Measurements from ENCODE around the gene PRF1. TPM values are rescaled to one million over a fixed set of nuclear protein-coding genes. Genes with fewer than 3 reads are reported as not detected.

Gene PRF1
- total and polyA plus RNA-seq, 2 of the 13 experiments (the other 11 are each of a cell fraction or from before 2014, with no cell fraction given): 1.00 to 1.4 TPM

DNA sequence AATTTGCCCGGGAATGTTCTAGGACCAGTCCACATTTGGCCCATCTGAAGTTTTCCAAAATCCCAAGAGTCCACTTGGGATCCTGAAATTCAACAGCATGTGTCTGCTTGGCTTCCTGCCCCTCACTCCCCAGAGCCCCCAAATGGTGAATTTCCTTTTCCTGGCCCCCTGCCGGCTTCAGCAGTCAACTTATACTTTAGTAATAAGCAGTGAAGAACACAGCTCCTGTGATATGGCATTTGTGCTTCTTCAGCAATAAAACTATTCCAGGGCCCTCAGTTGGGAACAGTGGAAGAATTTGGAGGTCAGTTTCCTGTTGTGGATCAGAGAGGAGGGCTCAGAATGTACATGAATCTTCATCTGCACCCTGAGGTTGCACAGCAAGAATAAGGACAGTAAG is 51.1 kb downstream of the PRF1 start:
- POLR2A ChIA-PET: no interaction called here
- intact Hi-C loops (cut with micrococcal nuclease; ENCODE audit: unreplicated experiment): loop anchor here (2.0 to 10.0 kb wide), 2 partner anchors 123 to 329 kb away; partner anchors contain the start of gene ADAMTS14
- TF ChIP-seq ZSCAN29 (CRISPR knock-in tag; conservative IDR thresholded peaks at IDR 0.05): no peak
- TF ChIP-seq MAFK (conservative IDR thresholded peaks at IDR 0.05 in 1 of 2, IDR thresholded peaks at IDR 0.05 in 1 of 2; ENCODE audit: low read length in 2 of 2): peak; percentile 23 to 45; a peak in 2 of 4 replicates
- Histone ChIP-seq H3K79me2 (ENCODE audit: insufficient read depth, low read length) (no peaks in the 10 kb centered on the region), H3K27me3 (ENCODE audit: control insufficient read depth in 1 of 2, insufficient read depth in 2 of 2, low read length in 2 of 2) (peaks cover 1 to 4% of the 10 kb centered on the region in 2 experiments; a peak in 2 of 5 replicates), H3K4me1 (ENCODE audit: insufficient read depth, low read length) (0 out of 2 replicates have a peak, but pooled peaks cover 16% of the 10 kb centered on the region), H3K4me2 (ENCODE audit: low read depth, low read length) (no peak overlapping the region), H3K36me3 (replicated peaks in 1 of 2; ENCODE audit: control insufficient read depth in 1 of 2, insufficient read depth in 2 of 2, low read length in 2 of 2) (no peaks in the 10 kb centered on the region), H3K4me3 (replicated peaks in 1 of 3; ENCODE audit: insufficient read depth in 1 of 3, low read depth in 2 of 3, low read length in 3 of 3) (no peak overlapping the region), H3K9me3 (ENCODE audit: low read length) (no peaks in the 10 kb centered on the region), H2AFZ (ENCODE audit: low read length) (no peak overlapping the region), H4K20me1 (ENCODE audit: insufficient read depth, low read length) (no peaks in the 10 kb centered on the region), H3K9ac (ENCODE audit: insufficient read depth, low read depth, low read length) (no peak overlapping the region), H3K27ac (ENCODE audit: extremely low read length, insufficient read depth, low read length) (no peak overlapping the region)
- CTCF ChIA-PET (ENCODE audit: low intra/inter-chr PET ratio, low total read pairs): interaction anchor here (2.6 kb wide), 1 partner anchor 207 kb away, joined by 27 read pairs; no protein-coding TSS in a partner anchor
- no peak for ATAC-seq
- FAIRE-seq: no peak
- in situ Hi-C loops (cut with HindIII; ENCODE audit: extremely low pct_ligation_motif_present, low pct_unique_long_range_greater_than_20kb): loop anchor here (10.0 kb wide), 1 partner anchor 333 kb away; the partner anchor contains the start of gene PCBD1
- no TSS peak for BruUV-seq (replicated peaks)
- WGBS (ENCODE audit: low lambda C conversion rate): 14% methylated on average over 1 of the region's 2 CpGs
- DNase-seq (ENCODE audit: low spot score): no peak

DNA sequence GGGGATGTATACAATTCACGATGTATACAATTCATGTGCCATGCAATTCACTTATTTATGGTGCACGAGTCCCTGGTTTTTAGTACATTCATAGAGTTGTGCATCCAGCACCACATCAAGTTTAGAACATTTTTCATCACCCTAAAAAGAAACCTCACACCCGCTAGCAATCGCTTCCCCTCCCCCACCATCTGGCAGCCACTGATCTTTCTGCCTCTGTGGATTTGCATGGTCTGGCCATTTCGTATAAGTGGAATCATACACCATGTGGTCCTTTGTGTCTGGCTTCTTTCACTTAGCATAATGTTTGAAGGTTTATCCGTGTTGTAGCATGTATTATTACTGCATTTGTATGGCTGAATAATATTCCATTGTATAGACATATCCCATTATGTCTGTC is 52.1 kb downstream of the PRF1 start:
- H3K4me3 ChIP-seq (replicated peaks in 1 of 3; ENCODE audit: insufficient read depth in 1 of 3, low read depth in 2 of 3, low read length in 3 of 3): no peak overlapping the region
- in situ Hi-C loops (cut with HindIII; ENCODE audit: extremely low pct_ligation_motif_present, low pct_unique_long_range_greater_than_20kb): loop anchor here (10.0 kb wide), 1 partner anchor 334 kb away; the partner anchor contains the start of gene PCBD1
- intact Hi-C loops (cut with micrococcal nuclease; ENCODE audit: unreplicated experiment): loop anchor here (1.0 to 10.0 kb wide), 3 partner anchors 124 to 330 kb away; partner anchors contain the start of gene ADAMTS14
- H3K9me3 ChIP-seq (ENCODE audit: low read length): no peaks in the 10 kb centered on the region
- H3K4me1 ChIP-seq (ENCODE audit: insufficient read depth, low read length): peaks cover 16% of the 10 kb centered on the region; the same call in 1 of the 2 replicates
- WGBS (ENCODE audit: low lambda C conversion rate): 54% methylated on average over 6 of the region's 6 CpGs
- ATAC-seq (no peak), FAIRE-seq (no peak), DNase-seq (ENCODE audit: low spot score) (no peak)
- ChIA-PET POLR2A (no interaction called here), CTCF (ENCODE audit: low intra/inter-chr PET ratio, low total read pairs) (interaction anchor here (2.4 to 2.6 kb wide), 2 partner anchors 208 to 330 kb away, joined by 15 to 27 read pairs; no protein-coding TSS in a partner anchor)
- H2AFZ ChIP-seq (ENCODE audit: low read length): no peak overlapping the region
- no TSS peak for BruUV-seq (replicated peaks)
- H3K27ac ChIP-seq (ENCODE audit: extremely low read length, insufficient read depth, low read length): no peak overlapping the region
- H3K79me2 ChIP-seq (ENCODE audit: insufficient read depth, low read length): no peaks in the 10 kb centered on the region
- H3K36me3 ChIP-seq (replicated peaks in 1 of 2; ENCODE audit: control insufficient read depth in 1 of 2, insufficient read depth in 2 of 2, low read length in 2 of 2): no peaks in the 10 kb centered on the region
- H3K4me2 ChIP-seq (ENCODE audit: low read depth, low read length): no peak overlapping the region
- no peak overlapping the region for H3K9ac ChIP-seq (ENCODE audit: insufficient read depth, low read depth, low read length)
- H3K27me3 ChIP-seq (ENCODE audit: control insufficient read depth in 1 of 2, insufficient read depth in 2 of 2, low read length in 2 of 2): peaks cover 1 to 4% of the 10 kb centered on the region in 2 experiments; a peak in 2 of 5 replicates
- no peaks in the 10 kb centered on the region for H4K20me1 ChIP-seq (ENCODE audit: insufficient read depth, low read length)
- no peak for TF ChIP-seq ZNF629 (CRISPR knock-in tag; conservative IDR thresholded peaks at IDR 0.05)
- no peak for TF ChIP-seq KDM5A (IDR thresholded peaks at IDR 0.05; ENCODE audit: borderline replicate concordance, low read length)
- TF ChIP-seq MAFF (IDR thresholded peaks at IDR 0.05; ENCODE audit: low read depth, low read length): no peak
- TF ChIP-seq ZNF224 (CRISPR knock-in tag; IDR thresholded peaks at IDR 0.05): no peak
- TF ChIP-seq ATAD3A (CRISPR knock-in tag; IDR thresholded peaks at IDR 0.05): no peak
- TF ChIP-seq PHF20 (CRISPR knock-in tag; IDR thresholded peaks at IDR 0.05): no peak
- no peak for TF ChIP-seq SRSF1 (optimal IDR thresholded peaks at IDR 0.05; ENCODE audit: low read depth, low read length)
- TF ChIP-seq PAF1 (CRISPR knock-in tag; IDR thresholded peaks at IDR 0.05): no peak
- TF ChIP-seq ZNF773 (CRISPR knock-in tag; IDR thresholded peaks at IDR 0.05; ENCODE audit: borderline replicate concordance): no peak
- TF ChIP-seq FOXK1 (CRISPR knock-in tag; IDR thresholded peaks at IDR 0.05; ENCODE audit: borderline replicate concordance, low read depth): no peak
- no peak for TF ChIP-seq ZBTB7A (CRISPR knock-in tag; IDR thresholded peaks at IDR 0.05)
- TF ChIP-seq ISL2 (CRISPR knock-in tag; IDR thresholded peaks at IDR 0.05): no peak
- TF ChIP-seq, protein P1, sequence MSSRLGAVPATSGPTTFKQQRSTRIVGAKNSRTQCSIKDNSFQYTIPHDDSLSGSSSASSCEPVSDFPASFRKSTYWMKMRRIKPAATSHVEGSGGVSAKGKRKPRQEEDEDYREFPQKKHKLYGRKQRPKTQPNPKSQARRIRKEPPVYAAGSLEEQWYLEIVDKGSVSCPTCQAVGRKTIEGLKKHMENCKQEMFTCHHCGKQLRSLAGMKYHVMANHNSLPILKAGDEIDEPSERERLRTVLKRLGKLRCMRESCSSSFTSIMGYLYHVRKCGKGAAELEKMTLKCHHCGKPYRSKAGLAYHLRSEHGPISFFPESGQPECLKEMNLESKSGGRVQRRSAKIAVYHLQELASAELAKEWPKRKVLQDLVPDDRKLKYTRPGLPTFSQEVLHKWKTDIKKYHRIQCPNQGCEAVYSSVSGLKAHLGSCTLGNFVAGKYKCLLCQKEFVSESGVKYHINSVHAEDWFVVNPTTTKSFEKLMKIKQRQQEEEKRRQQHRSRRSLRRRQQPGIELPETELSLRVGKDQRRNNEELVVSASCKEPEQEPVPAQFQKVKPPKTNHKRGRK (CRISPR knock-in tag; IDR thresholded peaks at IDR 0.05): no peak
- no peak for TF ChIP-seq CREM (IDR thresholded peaks at IDR 0.05)
- no peak for TF ChIP-seq CREM (CRISPR knock-in tag; IDR thresholded peaks at IDR 0.05)
- no peak for TF ChIP-seq BRCA1 (CRISPR knock-in tag; IDR thresholded peaks at IDR 0.05)
- no peak for TF ChIP-seq NR2C2 (CRISPR knock-in tag; IDR thresholded peaks at IDR 0.05; ENCODE audit: borderline replicate concordance)
